GM10266 (cell line): ENCODE results near the gene SLC43A3.

Source experiments
- DNase-seq: peaks from one replicate; pipeline ENCODE4 v3.0.0; 2012; ENCODE audit errors: extremely low spot score
- CTCF ChIP-seq: IDR thresholded peaks from 2 replicates; pipeline ENCODE4 v1.5.1; 2012; ENCODE audit warnings: mild to moderate bottlenecking, low read depth; ENCODE audit not compliant: control insufficient read depth, insufficient read depth; ENCODE audit errors: missing control alignments

Gene SLC43A3

GRCh38 chr11:57409321-57410100, 17.4 kb downstream of the SLC43A3 start:
- TF ChIP-seq CTCF = no peak
- no peak for DNase-seq

GRCh38 chr11:57408771-57409170, 18.1 kb downstream of the SLC43A3 start:
- TF ChIP-seq CTCF = no peak
- DNase-seq = no peak

- TF ChIP-seq CTCF = no peak
Observed at GRCh38 chr11:57407941-57408475, 18.9 kb downstream of the SLC43A3 start.

GRCh38 chr11:57407010-57407920, 19.7 kb downstream of the SLC43A3 start:
- no peak for TF ChIP-seq CTCF
- no peak for DNase-seq

More at GRCh38 chr11:57407941-57408475, 18.9 kb downstream of the SLC43A3 start:
- no peak for DNase-seq

GRCh38 chr11:57406337-57406904, 20.5 kb downstream of the SLC43A3 start:
- TF ChIP-seq CTCF = no peak
- peak; percentile 41 for DNase-seq

- no peak for TF ChIP-seq CTCF
- no peak for DNase-seq
Observed at GRCh38 chr11:57405271-57405860, 21.6 kb downstream of the SLC43A3 start.
